Measurements from ENCODE around the gene ANK3.

Gene ANK3

GRCh38 chr10:60044971-60045370 lies 344.7 kb downstream of the ANK3 start:
- no peak for DNase-seq (ENCODE audit: low read depth)
- no peak for TF ChIP-seq CTCF (IDR thresholded peaks at IDR 0.05; ENCODE audit: low read depth, low read length, missing control alignments)
- in situ Hi-C loops (cut with HindIII; ENCODE audit: low sequenced_read_pairs): no loop called here
- no peak overlapping the region for H3K4me3 ChIP-seq (ENCODE audit: low read depth, low read length)

- no peak for TF ChIP-seq CTCF (IDR thresholded peaks at IDR 0.05; ENCODE audit: low read depth, low read length, missing control alignments)
- no peak overlapping the region for H3K4me3 ChIP-seq (ENCODE audit: low read depth, low read length)
- in situ Hi-C loops (cut with HindIII; ENCODE audit: low sequenced_read_pairs): no loop called here
- peak; percentile 12 for DNase-seq (ENCODE audit: low read depth)
Observed at GRCh38 chr10:60044242-60044641, 345.4 kb downstream of the ANK3 start.

- in situ Hi-C loops (cut with HindIII; ENCODE audit: low sequenced_read_pairs): no loop called here
- TF ChIP-seq CTCF (IDR thresholded peaks at IDR 0.05; ENCODE audit: low read depth, low read length, missing control alignments): no peak
Observed at GRCh38 chr10:60043561-60044241, 346.0 kb downstream of the ANK3 start.

GRCh38 chr10:60042914-60043313 lies 346.8 kb downstream of the ANK3 start:
- in situ Hi-C loops (cut with HindIII; ENCODE audit: low sequenced_read_pairs): no loop called here
- no peak for DNase-seq (ENCODE audit: low read depth)
- no peak for TF ChIP-seq CTCF (IDR thresholded peaks at IDR 0.05; ENCODE audit: low read depth, low read length, missing control alignments)
- no peak overlapping the region for H3K4me3 ChIP-seq (ENCODE audit: low read depth, low read length)

More at GRCh38 chr10:60043561-60044241, 346.0 kb downstream of the ANK3 start:
- H3K4me3 ChIP-seq (ENCODE audit: low read depth, low read length): no peak overlapping the region
- DNase-seq (ENCODE audit: low read depth): no peak

- in situ Hi-C loops (cut with HindIII; ENCODE audit: low sequenced_read_pairs): no loop called here
- no peak overlapping the region for H3K4me3 ChIP-seq (ENCODE audit: low read depth, low read length)
- no peak for DNase-seq (ENCODE audit: low read depth)
- no peak for TF ChIP-seq CTCF (IDR thresholded peaks at IDR 0.05; ENCODE audit: low read depth, low read length, missing control alignments)
Observed at GRCh38 chr10:60042262-60042661, 347.4 kb downstream of the ANK3 start.

GRCh38 chr10:60041489-60042133 lies 348.1 kb downstream of the ANK3 start:
- in situ Hi-C loops (cut with HindIII; ENCODE audit: low sequenced_read_pairs): no loop called here
- H3K4me3 ChIP-seq (ENCODE audit: low read depth, low read length): no peak overlapping the region
- TF ChIP-seq CTCF (IDR thresholded peaks at IDR 0.05; ENCODE audit: low read depth, low read length, missing control alignments): no peak
- DNase-seq (ENCODE audit: low read depth): no peak

Measured in astrocyte of the cerebellum (primary cell).